Activated CD4-positive, alpha-beta T cell treated with anti-CD3 and anti-CD28 coated beads, Interleukin-2, amount 50 U/mL, for 24 hours (primary cell): Measurements from ENCODE around the gene LIPJ.

ENCODE experiments used
- DNase-seq, 2 donors: peaks; one replicate each; pipeline ENCODE4 v3.0.0-alpha.2; 2020; ENCODE audit warnings: low read depth in 1 of 2, low spot score in 1 of 2

Gene LIPJ

GRCh38 chr10:88586462-88586861 is at the start of gene LIPJ:
LIPJ (plus strand) TSS chr10:88586762; CDS start chr10:88590688, 3,926 bp downstream.
- DNase-seq, result no peak

- DNase-seq, result no peak
These were observed 49.2 kb upstream of the LIPJ start for GRCh38 chr10:88537322-88537721.

GRCh38 chr10:88538048-88538447 is 48.5 kb upstream of the LIPJ start:
- DNase-seq, result no peak

GRCh38 chr10:88540351-88540750 is 46.2 kb upstream of the LIPJ start:
- no peak for DNase-seq

GRCh38 chr10:88541116-88541626 is 45.4 kb upstream of the LIPJ start:
- DNase-seq, result no peak

GRCh38 chr10:88542522-88542921 is 44.0 kb upstream of the LIPJ start:
- DNase-seq, result no peak

- DNase-seq, result no peak
These were observed 42.3 kb upstream of the LIPJ start for GRCh38 chr10:88544140-88544870.

- no peak for DNase-seq
These were observed 41.2 kb upstream of the LIPJ start for GRCh38 chr10:88545359-88545758.

GRCh38 chr10:88546497-88546896 is 40.1 kb upstream of the LIPJ start:
- DNase-seq, result no peak

GRCh38 chr10:88551246-88551645 is 35.3 kb upstream of the LIPJ start:
- DNase-seq, result no peak

GRCh38 chr10:88553116-88553752 is 33.3 kb upstream of the LIPJ start:
- DNase-seq, result peak in 1 of 2 donors; percentile 17

GRCh38 chr10:88555190-88555908 is 31.2 kb upstream of the LIPJ start:
- DNase-seq, result no peak

- no peak for DNase-seq
These were observed 29.3 kb upstream of the LIPJ start for GRCh38 chr10:88557256-88557655.

- no peak for DNase-seq
These were observed 28.9 kb upstream of the LIPJ start for GRCh38 chr10:88557658-88558057.

GRCh38 chr10:88562152-88562551 is 24.4 kb upstream of the LIPJ start:
- no peak for DNase-seq

GRCh38 chr10:88565072-88565471 is 21.5 kb upstream of the LIPJ start:
- no peak for DNase-seq

- no peak for DNase-seq
These were observed 4.2 kb upstream of the LIPJ start for GRCh38 chr10:88582411-88582805.

- peak; percentile 45 to 48 for DNase-seq
These were observed 3.6 kb upstream of the LIPJ start, which contains the start of gene RNLS for GRCh38 chr10:88582806-88583583. RNLS (minus strand) TSS chr10:88583318.

- DNase-seq, result no peak
These were observed 3.0 kb upstream of the LIPJ start for GRCh38 chr10:88583584-88583957.

GRCh38 chr10:88592381-88592780 is 5.8 kb downstream of the LIPJ start:
- no peak for DNase-seq

GRCh38 chr10:88592906-88593305 is 6.3 kb downstream of the LIPJ start:
- no peak for DNase-seq
